ENCODE measurements around the gene PHF1.
A peak's percentile ranks its signal among the peaks of the same experiment; 100 is the strongest.

Gene PHF1

DNA sequence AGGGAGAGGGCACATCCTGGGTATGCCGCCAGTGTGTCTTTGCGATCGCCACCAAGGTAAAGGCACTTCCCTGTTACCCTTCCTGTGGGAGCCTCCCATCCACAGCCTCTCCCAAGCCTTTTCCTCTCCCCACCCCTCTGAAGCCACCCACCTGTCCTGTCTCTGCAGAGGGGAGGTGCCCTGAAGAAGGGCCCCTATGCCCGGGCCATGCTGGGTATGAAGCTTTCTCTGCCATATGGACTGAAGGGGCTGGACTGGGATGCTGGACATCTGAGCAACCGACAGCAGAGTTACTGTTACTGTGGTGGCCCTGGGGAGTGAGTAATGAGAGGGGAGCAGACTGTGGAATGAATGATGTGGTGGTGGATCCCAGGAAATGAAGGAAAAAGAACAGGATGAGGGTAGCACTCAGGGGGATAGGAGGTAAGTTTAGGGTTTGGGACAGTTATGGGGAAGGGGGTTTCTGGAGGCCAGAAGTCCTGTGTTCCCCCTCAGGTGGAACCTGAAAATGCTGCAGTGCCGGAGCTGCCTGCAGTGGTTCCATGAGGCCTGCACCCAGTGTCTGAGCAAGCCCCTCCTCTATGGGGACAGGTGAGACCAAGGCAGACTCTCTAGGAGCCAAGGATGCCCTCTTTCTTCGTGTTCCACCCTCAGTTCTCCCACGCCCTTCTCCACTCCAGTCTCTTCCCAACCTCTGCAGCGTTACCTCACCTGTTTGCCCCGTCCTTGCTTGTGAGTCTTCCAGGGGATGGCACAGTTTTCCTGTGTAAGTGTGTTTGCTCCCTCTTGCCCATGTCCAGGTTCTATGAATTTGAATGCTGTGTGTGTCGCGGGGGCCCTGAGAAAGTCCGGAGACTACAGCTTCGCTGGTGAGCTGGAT is 2.7 kb downstream of the PHF1 start:
- no peak for TF ChIP-seq EZH2phosphoT487 (IDR thresholded peaks at IDR 0.05; ENCODE audit: borderline replicate concordance, low read length)
- H3K27ac ChIP-seq (ENCODE audit: low read depth, low read length): no peak overlapping the region; the same call in 1 of the 2 replicates
- peaks cover 54% of the 10 kb centered on the region for H3K4me1 ChIP-seq (ENCODE audit: control insufficient read depth, low read length)
- no peaks in the 10 kb centered on the region for H3K9me2 ChIP-seq (replicated peaks; ENCODE audit: control insufficient read depth, low read length)
- no peaks in the 10 kb centered on the region for H3K27me3 ChIP-seq (ENCODE audit: control insufficient read depth, low read length)
- H3F3A ChIP-seq (ENCODE audit: control insufficient read depth, insufficient read depth): peaks cover 26% of the 10 kb centered on the region
- no peaks in the 10 kb centered on the region; the same call in 1 of the 2 replicates for H4K20me1 ChIP-seq (ENCODE audit: control insufficient read depth, insufficient read depth, low read depth, low read length)
- H3K79me2 ChIP-seq (ENCODE audit: control insufficient read depth, low read length): peaks cover 34% of the 10 kb centered on the region
- peaks cover 45% of the 10 kb centered on the region for H3K36me3 ChIP-seq (ENCODE audit: control insufficient read depth, low read length)
- no peaks in the 10 kb centered on the region for H3K9me3 ChIP-seq (ENCODE audit: control insufficient read depth, insufficient read depth, low read length)
- H3K4me3 ChIP-seq (ENCODE audit: low read length): no peak overlapping the region
- no peak overlapping the region for H3K4me2 ChIP-seq (ENCODE audit: low read length)

GRCh38 chr6:33414592-33415271 is 3.9 kb downstream of the PHF1 start:
- Histone ChIP-seq H4K20me1 (ENCODE audit: control insufficient read depth, insufficient read depth, low read depth, low read length) (no peaks in the 10 kb centered on the region; the same call in 1 of the 2 replicates), H3K4me3 (ENCODE audit: low read length) (peak overlapping the region; percentile 87)

DNA sequence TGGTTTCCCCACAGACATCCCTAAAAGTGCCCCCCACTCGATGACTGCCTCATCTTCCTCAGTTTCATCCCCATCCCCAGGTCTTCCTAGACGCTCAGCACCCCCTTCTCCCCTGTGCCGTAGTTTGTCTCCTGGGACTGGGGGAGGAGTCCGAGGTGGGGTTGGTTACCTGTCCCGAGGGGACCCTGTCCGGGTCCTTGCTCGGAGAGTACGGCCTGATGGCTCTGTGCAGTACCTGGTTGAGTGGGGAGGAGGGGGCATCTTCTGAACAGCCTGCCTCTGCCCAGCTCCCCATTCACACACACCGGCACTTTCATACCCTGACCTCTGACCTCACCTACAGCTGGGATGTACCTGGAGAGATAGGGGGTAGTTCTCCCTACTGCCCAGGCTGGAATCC is 5.0 kb downstream of the PHF1 start:
- Histone ChIP-seq H3K4me1 (ENCODE audit: control insufficient read depth, low read length) (peaks cover 58% of the 10 kb centered on the region), H3F3A (ENCODE audit: control insufficient read depth, insufficient read depth) (peaks cover 13% of the 10 kb centered on the region), H3K79me2 (ENCODE audit: control insufficient read depth, low read length) (peaks cover 34% of the 10 kb centered on the region), H3K27me3 (ENCODE audit: control insufficient read depth, low read length) (no peaks in the 10 kb centered on the region), H3K4me3 (ENCODE audit: low read length) (peak overlapping the region; percentile 87), H3K9me2 (replicated peaks; ENCODE audit: control insufficient read depth, low read length) (no peaks in the 10 kb centered on the region), H3K9me3 (ENCODE audit: control insufficient read depth, insufficient read depth, low read length) (no peaks in the 10 kb centered on the region), H3K36me3 (ENCODE audit: control insufficient read depth, low read length) (peaks cover 42% of the 10 kb centered on the region), H3K27ac (ENCODE audit: low read depth, low read length) (peak overlapping the region; percentile 66; the same call in 1 of the 2 replicates), H4K20me1 (ENCODE audit: control insufficient read depth, insufficient read depth, low read depth, low read length) (no peaks in the 10 kb centered on the region; the same call in 1 of the 2 replicates), H3K4me2 (ENCODE audit: low read length) (peak overlapping the region; percentile 96)
- TF ChIP-seq EZH2phosphoT487 (IDR thresholded peaks at IDR 0.05; ENCODE audit: borderline replicate concordance, low read length) (no peak), CTCF (IDR thresholded peaks at IDR 0.05; ENCODE audit: low read depth, low read length, poor library complexity, severe bottlenecking) (no peak)

More at GRCh38 chr6:33414592-33415271, 3.9 kb downstream of the PHF1 start:
- peaks cover 43% of the 10 kb centered on the region for H3K36me3 ChIP-seq (ENCODE audit: control insufficient read depth, low read length)
- H3K4me2 ChIP-seq (ENCODE audit: low read length): peak overlapping the region; percentile 96
- H3F3A ChIP-seq (ENCODE audit: control insufficient read depth, insufficient read depth): peaks cover 15% of the 10 kb centered on the region
- H3K4me1 ChIP-seq (ENCODE audit: control insufficient read depth, low read length): peaks cover 60% of the 10 kb centered on the region
- no peaks in the 10 kb centered on the region for H3K9me3 ChIP-seq (ENCODE audit: control insufficient read depth, insufficient read depth, low read length)
- no peaks in the 10 kb centered on the region for H3K9me2 ChIP-seq (replicated peaks; ENCODE audit: control insufficient read depth, low read length)
- H3K27ac ChIP-seq (ENCODE audit: low read depth, low read length): peak overlapping the region; percentile 64
- no peaks in the 10 kb centered on the region for H3K27me3 ChIP-seq (ENCODE audit: control insufficient read depth, low read length)
- TF ChIP-seq EZH2phosphoT487 (IDR thresholded peaks at IDR 0.05; ENCODE audit: borderline replicate concordance, low read length) (no peak), CTCF (IDR thresholded peaks at IDR 0.05; ENCODE audit: low read depth, low read length, poor library complexity, severe bottlenecking) (peak; percentile 88)
- H3K79me2 ChIP-seq (ENCODE audit: control insufficient read depth, low read length): peaks cover 34% of the 10 kb centered on the region
